ENCODE results near the gene DNMT3A.
A peak's percentile ranks its signal among the peaks of the same experiment; 100 is the strongest.

The DNMT3A gene

GRCh38 chr2:25373269-25373981, 31.7 kb upstream of the DNMT3A start:
- DNase-seq (ENCODE audit: low read depth, low spot score) = no peak

- DNase-seq (ENCODE audit: low read depth, low spot score) = no peak
Measured at GRCh38 chr2:25372405-25373268, 30.9 kb upstream of the DNMT3A start.

GRCh38 chr2:25371253-25372241, 29.8 kb upstream of the DNMT3A start:
- no peak for DNase-seq (ENCODE audit: low read depth, low spot score)

- DNase-seq (ENCODE audit: low read depth, low spot score) = no peak
Measured at GRCh38 chr2:25369876-25370275, 28.2 kb upstream of the DNMT3A start.

GRCh38 chr2:25369439-25369838, 27.7 kb upstream of the DNMT3A start:
- DNase-seq (ENCODE audit: low read depth, low spot score) = no peak

- DNase-seq (ENCODE audit: low read depth, low spot score) = no peak
Measured at GRCh38 chr2:25368660-25369059, 26.9 kb upstream of the DNMT3A start.

GRCh38 chr2:25367296-25367695, 25.6 kb upstream of the DNMT3A start:
- DNase-seq (ENCODE audit: low read depth, low spot score) = no peak

- DNase-seq (ENCODE audit: low read depth, low spot score) = no peak
Measured at GRCh38 chr2:25366629-25367028, 24.9 kb upstream of the DNMT3A start.

- no peak for DNase-seq (ENCODE audit: low read depth, low spot score)
Measured at GRCh38 chr2:25365241-25365640, 23.5 kb upstream of the DNMT3A start.

- no peak for DNase-seq (ENCODE audit: low read depth, low spot score)
Measured at GRCh38 chr2:25363733-25364132, 22.0 kb upstream of the DNMT3A start.

GRCh38 chr2:25362434-25363145, 20.9 kb upstream of the DNMT3A start:
- no peak for DNase-seq (ENCODE audit: low read depth, low spot score)

GRCh38 chr2:25362049-25362433, 20.3 kb upstream of the DNMT3A start:
- peak; percentile 76 for DNase-seq (ENCODE audit: low read depth, low spot score)

GRCh38 chr2:25361261-25362048, 19.7 kb upstream of the DNMT3A start:
- DNase-seq (ENCODE audit: low read depth, low spot score) = no peak

- DNase-seq (ENCODE audit: low read depth, low spot score) = no peak
Measured at GRCh38 chr2:25358836-25359235, 17.1 kb upstream of the DNMT3A start.

- DNase-seq (ENCODE audit: low read depth, low spot score) = no peak
Measured at GRCh38 chr2:25358249-25358815, 16.6 kb upstream of the DNMT3A start.

GRCh38 chr2:25356088-25356487, 14.4 kb upstream of the DNMT3A start:
- no peak for DNase-seq (ENCODE audit: low read depth, low spot score)

- no peak for DNase-seq (ENCODE audit: low read depth, low spot score)
Measured at GRCh38 chr2:25355270-25355669, 13.5 kb upstream of the DNMT3A start.

GRCh38 chr2:25354116-25354515, 12.4 kb upstream of the DNMT3A start:
- no peak for DNase-seq (ENCODE audit: low read depth, low spot score)

- DNase-seq (ENCODE audit: low read depth, low spot score) = no peak
Measured at GRCh38 chr2:25349397-25349796, 7.7 kb upstream of the DNMT3A start.

GRCh38 chr2:25347846-25348245, 6.1 kb upstream of the DNMT3A start:
- no peak for DNase-seq (ENCODE audit: low read depth, low spot score)
